ENCODE results near the gene KCNB1.
A peak's percentile ranks its signal among the peaks of the same experiment; 100 is the strongest.

KCNB1 gene

GRCh38 chr20:49482621-49483017 lies at the start of gene KCNB1:
Gene KCNB1 (minus strand): TSS chr20:49482668. CDS start chr20:49482480, 188 bp downstream.
- DNase-seq = no peak

DNA sequence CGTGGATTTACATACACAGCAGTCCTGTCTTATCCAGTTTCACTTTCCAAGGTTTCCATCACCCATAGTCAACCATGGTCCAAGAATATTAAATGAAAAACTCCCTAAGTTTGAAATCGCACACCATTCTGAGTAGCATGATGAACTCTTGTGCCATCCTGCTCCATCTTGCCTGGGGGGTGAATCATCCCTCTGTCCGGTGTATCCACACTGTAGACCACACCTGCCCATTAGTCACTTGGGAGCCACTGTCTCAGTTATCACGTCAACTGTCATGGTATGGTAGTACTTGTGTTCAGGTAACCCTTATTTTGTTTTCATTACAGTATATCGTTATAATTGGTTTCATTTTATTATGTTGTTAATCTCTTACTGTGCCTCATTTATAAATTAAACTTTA lies 47.0 kb upstream of the KCNB1 start:
- DNase-seq = no peak

DNA sequence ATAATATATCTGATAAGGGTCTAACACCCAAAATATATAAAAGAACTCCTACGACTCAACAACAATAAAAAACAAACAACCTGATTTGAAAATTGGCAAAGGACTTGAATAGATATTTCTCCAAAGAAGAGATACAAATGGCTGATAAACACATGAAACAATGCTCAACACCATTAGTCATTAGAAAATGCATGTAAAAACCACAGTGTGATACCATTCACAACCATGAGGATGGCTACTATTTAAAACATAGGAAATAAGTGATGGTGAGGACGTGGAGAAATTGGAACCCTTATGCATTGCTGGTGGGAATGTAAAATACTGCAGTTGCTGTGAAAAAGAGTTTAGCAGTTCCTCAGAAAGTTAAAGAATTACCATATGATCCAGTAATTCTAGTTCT lies 44.1 kb upstream of the KCNB1 start:
- no peak for DNase-seq

DNA sequence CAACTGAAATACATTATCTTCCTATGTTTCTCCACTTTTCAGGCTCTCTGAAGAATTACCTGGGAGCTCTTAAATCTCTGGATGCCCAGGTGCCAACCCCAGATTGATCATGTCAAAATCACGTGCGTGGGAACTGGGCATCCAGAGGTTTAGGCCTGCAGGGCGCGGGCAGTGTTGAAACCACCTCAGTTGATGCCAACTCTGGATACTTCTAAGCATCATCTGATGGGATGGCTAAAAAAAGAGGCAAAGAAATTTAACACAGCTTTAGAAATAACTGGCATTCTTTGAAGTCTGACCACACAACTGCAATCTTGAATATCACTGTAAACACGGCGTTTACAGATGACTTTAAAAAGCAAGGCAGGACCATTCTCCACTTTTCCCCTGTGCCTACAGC lies 43.6 kb upstream of the KCNB1 start:
- DNase-seq = no peak

DNA sequence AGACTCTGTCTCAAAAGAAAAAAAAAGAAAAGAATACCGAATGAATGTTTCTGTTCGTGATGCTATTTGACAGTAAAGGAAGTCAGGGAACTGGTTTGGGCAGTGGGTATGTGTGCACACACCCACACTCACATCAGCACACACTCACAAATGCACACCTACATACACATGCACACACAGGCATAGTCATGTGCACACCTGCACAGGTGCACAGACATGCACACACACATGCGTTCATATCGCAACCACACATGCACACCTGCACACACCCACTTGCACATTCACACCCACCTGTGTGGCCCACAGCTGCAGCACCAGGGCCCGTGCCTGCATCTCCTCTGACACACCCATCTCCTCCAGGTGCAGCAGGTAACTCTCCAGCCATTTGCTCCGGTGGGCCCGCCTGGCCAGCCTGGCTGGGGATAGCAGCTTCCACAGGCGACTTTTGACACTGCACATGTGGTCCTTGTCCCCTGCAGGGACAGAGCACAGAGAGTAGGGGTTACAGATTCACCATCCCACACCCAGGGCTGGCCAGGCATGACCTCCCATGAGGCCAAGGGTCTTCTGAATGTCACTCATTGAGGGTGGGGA lies 41.4 kb upstream of the KCNB1 start:
- DNase-seq = no peak

DNA sequence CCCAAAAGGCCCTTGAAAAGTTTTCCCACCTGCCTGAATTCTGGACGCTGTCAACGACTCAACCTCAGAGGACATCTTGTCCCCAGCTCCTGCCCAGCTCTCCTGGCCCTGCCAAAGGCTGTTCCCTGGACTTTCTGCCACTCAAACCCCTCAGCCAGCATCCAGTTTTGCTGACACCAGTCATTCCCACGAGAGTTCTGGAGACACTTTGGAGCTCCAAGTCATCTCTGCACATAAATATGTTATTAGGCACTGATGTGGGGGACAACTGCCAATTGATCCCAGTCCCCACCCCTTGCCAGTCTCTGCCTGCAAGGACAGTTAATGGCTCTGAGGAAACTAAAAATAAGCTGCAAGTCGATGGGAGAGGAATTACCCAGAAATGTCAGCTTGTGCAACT lies 38.9 kb upstream of the KCNB1 start:
- DNase-seq = peak; percentile 31

GRCh38 chr20:49519777-49520359 lies 37.4 kb upstream of the KCNB1 start:
- no peak for DNase-seq

DNA sequence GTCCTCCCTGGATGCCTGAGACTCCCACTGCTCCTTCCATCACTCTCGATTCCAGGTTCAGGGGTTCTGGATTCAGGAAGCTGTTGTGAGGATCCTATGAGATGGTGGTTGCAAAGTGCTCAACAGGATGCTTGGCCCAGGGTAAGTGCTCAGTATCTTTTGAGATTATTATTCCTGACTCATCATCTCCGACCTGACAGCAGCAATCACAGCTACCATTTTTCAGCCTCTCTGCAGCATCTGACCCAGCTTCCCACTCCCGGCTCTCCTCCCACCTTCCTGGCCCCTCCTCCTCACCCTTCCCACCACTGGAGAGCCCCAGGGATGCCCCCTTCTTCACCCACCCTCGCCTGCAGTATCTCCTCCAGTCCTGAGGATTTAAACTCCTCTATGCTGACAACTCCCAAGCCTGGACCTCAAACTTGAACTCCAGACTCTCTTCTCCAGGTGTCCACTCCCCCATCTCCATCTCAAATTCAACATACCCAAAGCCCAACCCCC lies 36.8 kb upstream of the KCNB1 start:
- no peak for DNase-seq

DNA sequence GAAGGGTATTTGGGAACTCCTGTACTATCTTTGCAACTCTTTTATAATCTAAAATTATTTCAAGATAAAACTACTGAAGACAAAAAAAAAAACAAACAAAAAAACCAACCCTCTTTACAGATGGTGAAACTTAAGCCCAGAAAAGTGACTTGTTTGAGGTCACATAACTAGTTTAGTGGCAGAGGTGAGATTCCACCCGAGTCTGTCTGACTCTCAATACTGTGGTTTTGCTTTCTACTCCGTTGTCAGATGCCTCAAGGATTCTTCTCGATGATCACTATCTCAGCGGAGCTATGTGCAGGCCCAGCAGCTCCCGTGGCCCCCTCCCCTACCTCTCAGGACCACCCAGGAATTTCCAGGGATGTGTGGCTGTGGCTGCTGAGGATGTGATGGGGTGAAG lies 36.1 kb upstream of the KCNB1 start:
- DNase-seq = no peak

DNA sequence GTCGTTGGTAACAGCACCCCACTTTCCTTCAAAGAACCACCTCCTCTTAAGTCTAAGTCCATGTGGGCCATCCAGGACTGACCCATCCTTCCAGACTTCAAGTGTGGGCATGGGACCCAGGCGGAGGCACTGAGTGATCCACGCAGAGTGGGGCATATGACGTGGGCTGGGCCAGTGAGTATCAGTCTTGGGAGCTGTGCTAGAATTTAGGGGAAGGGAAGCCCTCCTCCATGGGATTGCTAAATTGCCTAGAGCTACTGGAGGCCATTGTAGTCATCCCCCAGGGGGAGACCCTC lies 35.3 kb upstream of the KCNB1 start:
- no peak for DNase-seq

GRCh38 chr20:49516916-49517804 lies 34.7 kb upstream of the KCNB1 start:
- no peak for DNase-seq

- peak; percentile 48 for DNase-seq
Measured at GRCh38 chr20:49515586-49515985, 33.1 kb upstream of the KCNB1 start.

GRCh38 chr20:49513517-49513916 lies 31.0 kb upstream of the KCNB1 start:
- no peak for DNase-seq

GRCh38 chr20:49513009-49513408 lies 30.5 kb upstream of the KCNB1 start:
- no peak for DNase-seq

DNA sequence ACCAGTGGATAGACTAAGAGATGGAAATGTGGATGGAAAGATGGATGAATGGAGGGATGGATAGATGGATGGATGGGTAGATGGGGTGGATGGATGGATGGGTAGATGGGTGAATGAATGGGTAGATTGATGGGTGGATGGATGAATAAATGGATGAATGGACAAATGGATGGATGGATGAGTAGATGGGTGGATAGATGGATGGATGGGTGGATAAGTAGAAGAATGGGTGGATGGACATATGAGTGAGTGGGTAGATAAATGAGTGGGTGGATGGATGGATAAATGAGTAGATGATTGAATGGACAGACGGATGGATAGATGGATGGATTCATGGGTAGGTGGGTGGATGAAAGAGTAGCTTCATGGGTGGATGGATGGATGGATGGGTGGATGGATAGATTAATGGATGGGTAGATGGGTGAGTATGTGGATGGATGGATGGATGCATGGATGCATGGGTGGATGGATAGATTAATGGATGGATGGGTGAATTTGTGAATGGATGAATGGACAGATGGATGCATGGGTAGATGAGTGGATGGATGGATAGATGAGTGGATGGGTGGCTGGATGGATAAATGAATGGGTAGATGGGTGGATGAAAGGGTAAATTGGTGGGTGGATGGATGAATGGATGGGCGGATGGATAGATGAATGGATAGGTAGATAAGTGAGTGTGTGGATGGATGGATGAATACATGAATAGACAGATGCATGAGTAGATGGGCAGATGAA lies 29.5 kb upstream of the KCNB1 start:
- DNase-seq = no peak

- DNase-seq = no peak
Measured at GRCh38 chr20:49510562-49511122, 28.2 kb upstream of the KCNB1 start.

DNA sequence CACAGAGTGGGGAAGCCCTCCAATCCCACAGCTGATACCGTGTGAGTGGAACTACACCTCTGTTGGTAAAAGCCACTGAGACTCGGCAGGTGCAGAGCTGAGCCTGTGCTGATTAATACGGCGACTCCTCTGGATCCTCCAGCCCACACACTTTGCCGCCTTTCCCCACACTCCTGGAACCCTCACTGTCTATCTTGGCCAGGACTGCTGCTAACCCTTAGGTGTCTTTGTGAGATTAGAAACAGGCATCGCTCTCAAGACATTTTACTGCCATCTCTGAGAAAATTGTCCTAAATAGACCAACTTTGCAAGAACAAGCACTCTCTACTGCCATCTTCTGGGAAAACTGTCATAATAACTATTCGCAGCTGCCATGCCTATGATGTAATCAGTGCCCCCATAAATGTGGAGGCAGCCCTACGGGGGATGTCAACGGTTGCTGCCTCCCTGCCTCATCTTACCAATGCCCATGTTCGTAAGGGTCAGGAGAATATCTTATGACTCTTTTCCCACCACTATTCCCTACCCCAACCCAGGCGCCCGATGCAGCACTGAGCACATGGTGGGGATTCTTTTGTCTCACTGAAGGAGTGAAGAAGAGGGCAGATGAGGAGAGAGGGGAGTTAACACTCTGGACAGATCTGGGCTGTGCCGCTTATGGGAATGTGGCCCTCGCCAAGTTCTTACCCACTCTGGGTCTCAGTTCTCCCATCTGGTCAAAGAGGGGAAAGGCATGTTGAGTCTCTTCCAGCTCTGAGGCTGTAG lies 26.1 kb upstream of the KCNB1 start:
- DNase-seq = peak; percentile 74

- peak; percentile 76 for DNase-seq
Measured at GRCh38 chr20:49507741-49508434, 25.4 kb upstream of the KCNB1 start.

DNA sequence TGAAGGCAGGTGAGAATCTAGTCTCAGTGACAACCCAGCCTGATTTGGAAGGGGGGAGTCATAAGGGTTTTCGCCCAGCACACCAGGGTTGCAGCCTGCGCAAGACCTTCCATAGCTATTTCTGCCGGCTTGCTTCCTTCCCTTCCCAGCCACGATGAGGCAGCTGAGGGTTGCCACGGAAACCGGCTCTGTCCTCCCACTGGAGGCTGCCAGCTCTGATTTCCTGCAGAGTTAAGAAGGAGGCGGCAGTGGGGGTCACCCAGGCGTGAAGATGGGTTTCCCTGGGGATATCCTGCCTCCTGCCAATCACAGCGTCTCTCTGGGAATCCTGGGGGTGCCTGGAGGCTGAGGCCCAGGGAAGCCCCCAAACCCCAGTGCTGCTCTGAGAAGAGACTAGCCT lies 23.1 kb upstream of the KCNB1 start:
- DNase-seq = peak; percentile 54

DNA sequence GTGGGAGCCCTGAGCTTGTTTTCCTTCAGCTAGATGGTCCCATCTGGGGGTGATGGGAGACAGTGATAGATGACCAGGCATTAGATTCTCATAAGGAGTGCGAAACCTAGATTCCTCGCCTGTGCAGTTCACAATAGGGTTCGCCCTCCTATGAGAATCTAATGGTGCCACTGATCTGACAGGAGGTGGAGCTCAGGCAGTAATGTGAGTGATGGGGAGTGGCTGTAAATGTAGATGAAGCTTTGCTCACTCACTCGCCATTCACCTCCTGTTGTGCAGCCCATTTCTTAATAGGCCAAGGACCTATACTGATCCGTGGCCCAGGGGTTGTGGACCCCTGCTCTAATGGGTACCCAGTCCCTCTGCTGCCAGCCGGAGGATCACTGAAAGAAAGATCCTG lies 20.7 kb upstream of the KCNB1 start:
- DNase-seq = no peak

DNA sequence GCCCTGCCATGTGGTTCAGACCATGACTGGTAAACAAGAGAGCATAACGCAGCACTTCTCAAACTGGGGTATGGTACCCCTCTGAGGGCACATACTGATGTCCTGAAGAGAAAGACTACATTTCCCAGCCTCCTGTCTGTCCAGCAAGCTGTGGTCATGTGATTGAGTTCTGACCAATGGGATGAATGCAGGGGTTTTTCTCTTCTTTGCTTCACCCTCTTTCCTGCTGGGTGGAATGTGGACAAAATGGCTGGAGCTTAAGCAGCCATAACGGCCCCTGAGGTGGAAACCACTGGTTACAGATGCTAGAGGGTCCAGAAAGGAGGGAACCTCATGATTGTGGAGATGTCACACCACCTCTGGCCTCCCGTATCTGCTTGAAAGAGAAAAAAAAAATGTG lies 19.4 kb upstream of the KCNB1 start:
- peak; percentile 11 for DNase-seq

DNA sequence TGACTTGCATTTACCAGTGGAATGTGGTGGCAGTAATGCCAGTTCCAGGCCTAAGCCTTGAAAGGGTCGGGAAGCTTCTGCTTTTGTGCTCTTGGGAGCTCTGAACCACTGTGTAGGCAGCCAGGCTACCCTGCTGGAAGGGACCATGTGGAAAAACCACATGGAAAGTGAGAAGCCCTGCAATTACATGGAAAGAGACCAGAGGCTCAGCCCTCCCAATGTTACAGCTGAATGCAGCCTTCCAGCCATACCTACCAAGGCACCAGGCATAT lies 14.9 kb upstream of the KCNB1 start:
- DNase-seq = no peak
